Gastrocnemius medialis (tissue), 4 donors: ENCODE data around the gene ERC1.

Experiments used
- POLR2A ChIP-seq, 2 donors: fragments of 450-650 bp; IDR thresholded peaks; one replicate each; pipeline ENCODE4 v1.6.1; 2017; ENCODE audit warnings: antibody characterized with exemption in 2 of 2, mild to moderate bottlenecking in 2 of 2, moderate library complexity in 2 of 2
- TF ChIP-seq, protein P1 (sequence below), 5 experiments: fragments of 450-650 bp in 3 of 5; fragments of 200-600 bp in 2 of 5; sonication (generic) in 2 of 5; IDR thresholded peaks in 4 of 5; conservative IDR thresholded peaks in 1 of 5; 1 replicate in 4 of 5; 2 replicates in 1 of 5; pipeline ENCODE4 v1.5.1; 2016 to 2019; ENCODE audit warnings: antibody characterized with exemption in 5 of 5, mild to moderate bottlenecking in 3 of 5, moderate library complexity in 3 of 5

DNA sequence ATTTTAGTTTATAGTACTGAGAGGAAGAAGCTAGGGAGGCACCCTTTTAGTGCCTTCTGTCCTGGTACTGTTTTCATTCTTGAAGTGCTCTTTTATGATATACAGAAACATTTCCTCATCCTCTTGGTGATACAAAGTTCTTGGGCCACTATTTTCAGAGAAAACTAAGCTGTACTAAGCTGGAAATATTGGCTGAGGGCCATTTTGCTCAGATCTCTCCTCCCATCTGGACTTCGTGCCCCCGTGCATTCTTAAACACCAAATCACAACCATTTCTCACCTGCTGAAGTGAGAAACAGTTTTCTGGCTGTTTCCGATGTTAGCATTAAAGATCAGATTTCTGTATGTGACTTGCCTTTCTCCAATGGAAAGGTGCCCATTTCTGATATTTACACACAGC lies 444.4 kb downstream of the ERC1 start:
- TF ChIP-seq, protein P1, sequence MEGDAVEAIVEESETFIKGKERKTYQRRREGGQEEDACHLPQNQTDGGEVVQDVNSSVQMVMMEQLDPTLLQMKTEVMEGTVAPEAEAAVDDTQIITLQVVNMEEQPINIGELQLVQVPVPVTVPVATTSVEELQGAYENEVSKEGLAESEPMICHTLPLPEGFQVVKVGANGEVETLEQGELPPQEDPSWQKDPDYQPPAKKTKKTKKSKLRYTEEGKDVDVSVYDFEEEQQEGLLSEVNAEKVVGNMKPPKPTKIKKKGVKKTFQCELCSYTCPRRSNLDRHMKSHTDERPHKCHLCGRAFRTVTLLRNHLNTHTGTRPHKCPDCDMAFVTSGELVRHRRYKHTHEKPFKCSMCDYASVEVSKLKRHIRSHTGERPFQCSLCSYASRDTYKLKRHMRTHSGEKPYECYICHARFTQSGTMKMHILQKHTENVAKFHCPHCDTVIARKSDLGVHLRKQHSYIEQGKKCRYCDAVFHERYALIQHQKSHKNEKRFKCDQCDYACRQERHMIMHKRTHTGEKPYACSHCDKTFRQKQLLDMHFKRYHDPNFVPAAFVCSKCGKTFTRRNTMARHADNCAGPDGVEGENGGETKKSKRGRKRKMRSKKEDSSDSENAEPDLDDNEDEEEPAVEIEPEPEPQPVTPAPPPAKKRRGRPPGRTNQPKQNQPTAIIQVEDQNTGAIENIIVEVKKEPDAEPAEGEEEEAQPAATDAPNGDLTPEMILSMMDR (IDR thresholded peaks at IDR 0.05 in 4 of 5, conservative IDR thresholded peaks at IDR 0.05 in 1 of 5): no peak
- no peak for TF ChIP-seq POLR2A (IDR thresholded peaks at IDR 0.05)
